IPS-NIHi7 (cell line): Measurements from ENCODE around the gene TGFB3.
"Not testable (repeated sequence)": the region's sequence is repeated elsewhere in the genome, so short reads cannot be mapped to it uniquely, and the experiment has no call there.

Source experiments
- DNase-seq: peaks from one replicate; pipeline ENCODE4 v3.0.0; 2012; ENCODE audit warnings: mixed read lengths; ENCODE audit errors: extremely low spot score

Gene TGFB3

DNA sequence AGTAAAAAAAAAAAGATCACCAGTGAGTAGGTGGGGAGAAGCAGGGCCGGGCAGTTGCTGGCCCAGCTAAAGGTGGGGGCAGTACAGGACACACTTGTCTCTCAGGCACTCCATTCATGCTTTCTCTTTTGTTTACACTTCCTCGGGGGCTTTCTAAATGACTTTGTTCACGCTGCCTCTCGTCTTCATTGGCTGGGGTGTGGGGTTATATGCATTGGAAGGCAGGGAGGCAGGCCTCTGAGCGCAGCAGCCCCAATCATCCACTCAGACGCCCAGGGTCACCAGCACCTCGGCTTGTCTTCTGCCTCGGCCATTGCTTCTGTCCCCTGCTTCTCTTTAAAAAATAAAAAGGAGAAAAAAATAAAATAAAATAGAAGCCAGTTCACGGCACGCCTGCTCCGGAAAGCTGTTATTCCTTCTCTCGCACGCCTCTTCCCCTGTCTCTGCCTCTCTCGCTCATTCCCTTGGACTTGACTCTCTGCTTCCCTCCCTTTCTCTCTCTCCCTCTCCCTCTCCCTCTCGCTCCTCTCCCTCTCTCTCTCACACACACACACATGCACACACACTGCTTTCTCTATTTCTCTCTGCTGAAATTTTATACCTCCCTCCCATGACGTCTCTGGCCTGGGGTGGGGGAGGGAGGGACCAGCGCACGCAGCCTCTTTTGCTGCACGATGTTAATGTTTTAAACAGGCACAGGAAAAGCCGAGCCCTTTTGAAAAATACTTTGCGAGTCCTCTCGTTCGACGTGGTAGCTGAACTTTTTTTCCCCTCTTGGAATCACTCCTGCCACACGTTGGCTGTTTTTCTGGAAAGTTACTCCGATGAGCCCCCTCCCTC, at the start of gene TGFB3:
TGFB3 (minus strand) TSS at position 570 of the 840 bp plus-strand sequence. CDS start 1,102 bp downstream, outside the sequence.
- peak; percentile 34 for DNase-seq

DNA sequence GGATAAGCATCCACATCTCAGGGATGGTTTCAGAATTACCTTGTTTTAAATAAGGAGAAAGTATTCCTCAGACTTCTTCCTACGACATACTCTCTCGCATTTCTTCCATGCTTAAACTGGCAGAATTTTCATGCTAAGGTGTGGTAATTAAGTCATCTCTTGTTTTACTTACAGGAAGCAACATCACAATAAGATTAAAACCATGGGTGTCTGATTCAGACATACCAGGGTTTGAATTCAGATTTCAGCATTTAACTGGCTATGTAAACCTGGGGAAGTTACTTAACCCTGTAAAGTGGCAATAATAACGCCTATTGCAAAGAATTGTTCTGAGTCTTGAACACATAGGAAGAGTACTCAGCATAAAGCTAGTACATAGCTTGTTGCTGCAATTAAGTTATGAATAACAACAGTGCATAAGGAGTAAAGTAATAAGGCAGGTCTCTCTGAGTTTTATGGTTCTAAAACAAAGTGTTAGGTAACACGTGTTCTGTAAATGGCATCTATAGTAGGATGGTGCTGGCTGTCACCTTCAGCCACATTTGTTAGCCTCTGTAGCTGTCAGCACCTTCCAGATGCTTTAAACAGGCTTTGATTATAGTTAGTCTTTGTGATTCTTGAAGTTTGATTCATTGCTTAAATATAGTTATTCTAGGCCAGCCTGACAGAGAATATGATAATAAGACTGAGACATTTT, 42.6 kb upstream of the TGFB3 start:
- no peak for DNase-seq

DNA sequence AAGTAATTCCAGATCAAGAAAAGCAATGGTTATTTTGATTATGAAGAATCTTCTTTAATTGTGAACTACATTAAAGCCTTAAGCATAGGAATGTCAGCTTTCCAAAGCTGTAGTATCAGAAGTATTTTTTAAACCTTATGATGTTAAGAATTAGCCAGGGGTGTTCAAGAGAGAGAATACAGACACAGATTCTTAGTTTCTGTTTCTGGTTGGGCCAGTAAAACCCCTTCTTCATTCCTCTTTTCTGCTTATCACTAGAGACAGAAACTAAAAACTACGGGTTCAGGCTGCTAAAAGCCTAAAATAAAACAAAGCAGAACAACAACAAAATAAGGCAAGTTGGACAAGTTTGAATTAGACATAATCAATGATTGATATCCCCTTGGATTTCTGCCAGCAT, 42.0 kb upstream of the TGFB3 start:
- no peak for DNase-seq

DNA sequence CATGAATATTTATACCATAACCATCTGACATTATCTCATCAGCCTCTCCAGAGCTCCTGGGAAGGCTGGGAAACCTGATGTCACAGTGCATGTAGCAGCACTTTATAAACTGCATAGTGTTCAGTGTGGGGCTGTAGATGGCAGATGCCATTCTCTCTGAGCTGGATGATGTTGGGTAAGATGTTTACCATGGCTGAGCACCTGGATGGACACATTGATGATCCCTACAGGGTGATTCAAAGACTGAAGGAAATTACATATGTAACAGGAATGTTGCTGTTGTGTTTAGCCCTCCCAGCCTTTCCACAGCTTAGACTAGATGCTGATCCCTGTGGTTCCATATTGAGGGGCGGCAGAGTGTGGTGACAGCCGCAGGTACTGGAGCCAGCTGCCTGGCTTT, 41.2 kb upstream of the TGFB3 start:
- DNase-seq, result no peak

GRCh38 chr14:76019676-76020075, 37.9 kb upstream of the TGFB3 start:
- no peak for DNase-seq

DNA sequence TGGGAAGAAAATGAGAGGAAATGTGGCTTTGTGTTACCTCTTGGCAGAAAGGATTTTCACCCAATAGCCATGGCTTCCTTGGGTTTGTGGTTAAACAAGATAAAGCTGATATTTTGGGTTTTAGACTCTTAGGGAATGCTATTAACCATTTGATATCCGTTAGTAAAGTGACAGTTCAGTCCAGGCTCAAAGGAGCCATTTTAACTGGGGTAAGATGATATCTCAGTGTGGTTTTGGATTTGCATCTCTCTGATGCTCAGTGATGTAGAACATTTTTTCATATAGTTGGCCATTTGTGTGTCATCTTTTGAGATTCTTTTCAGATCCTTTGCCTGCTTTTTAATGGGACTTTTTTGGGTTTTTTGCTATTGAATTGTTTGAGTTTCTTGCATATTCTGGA, 33.9 kb upstream of the TGFB3 start:
- no peak for DNase-seq

DNA sequence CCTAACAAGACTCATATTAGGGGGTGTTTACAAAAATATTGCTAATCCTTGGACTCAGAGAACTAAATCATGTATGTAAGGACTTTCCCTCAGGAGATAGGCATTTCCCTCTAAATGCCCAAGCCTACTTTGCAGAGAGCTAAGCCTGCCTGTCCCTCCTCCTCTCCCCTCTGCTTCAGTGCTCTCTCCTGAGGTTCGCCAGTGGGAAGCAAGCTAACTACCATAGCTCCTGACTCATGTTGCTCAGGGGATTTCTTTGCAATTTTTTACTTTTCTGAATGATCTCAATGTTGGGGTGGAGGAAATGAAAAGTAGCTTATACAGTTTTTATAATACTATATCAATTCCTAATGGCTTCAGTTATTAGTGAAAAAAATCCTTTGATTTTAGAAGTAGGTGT, 33.4 kb upstream of the TGFB3 start:
- DNase-seq, result no peak

- no peak for DNase-seq
Observed at GRCh38 chr14:76012354-76012753, 30.6 kb upstream of the TGFB3 start.

GRCh38 chr14:76011930-76012329, 30.1 kb upstream of the TGFB3 start:
- DNase-seq, result no peak

- not testable (repeated sequence) for DNase-seq
Observed at GRCh38 chr14:76009627-76010026, 27.8 kb upstream of the TGFB3 start.

GRCh38 chr14:76007852-76008251, 26.1 kb upstream of the TGFB3 start:
- no peak for DNase-seq

GRCh38 chr14:76007379-76007778, 25.6 kb upstream of the TGFB3 start:
- DNase-seq, result no peak

DNA sequence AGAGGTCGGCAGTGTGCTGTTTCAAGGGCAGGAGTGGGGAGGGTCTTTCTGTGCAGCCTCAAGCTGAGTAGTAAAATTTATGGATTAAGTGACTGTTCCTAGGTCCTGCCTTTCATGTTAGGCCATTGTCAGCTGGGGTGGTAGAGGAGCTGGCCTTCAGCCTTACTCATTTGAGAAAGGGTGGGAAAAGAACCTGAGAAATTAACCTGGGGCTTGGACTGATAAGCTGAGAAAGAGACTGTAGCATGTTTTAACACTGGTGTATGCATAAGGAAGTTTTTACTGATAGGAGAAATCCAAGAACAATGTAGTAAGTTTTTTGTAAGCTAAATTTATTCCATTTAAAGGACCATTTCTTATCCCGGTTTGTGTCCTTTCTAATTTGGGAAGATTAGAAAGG, 24.5 kb upstream of the TGFB3 start:
- no peak for DNase-seq

DNA sequence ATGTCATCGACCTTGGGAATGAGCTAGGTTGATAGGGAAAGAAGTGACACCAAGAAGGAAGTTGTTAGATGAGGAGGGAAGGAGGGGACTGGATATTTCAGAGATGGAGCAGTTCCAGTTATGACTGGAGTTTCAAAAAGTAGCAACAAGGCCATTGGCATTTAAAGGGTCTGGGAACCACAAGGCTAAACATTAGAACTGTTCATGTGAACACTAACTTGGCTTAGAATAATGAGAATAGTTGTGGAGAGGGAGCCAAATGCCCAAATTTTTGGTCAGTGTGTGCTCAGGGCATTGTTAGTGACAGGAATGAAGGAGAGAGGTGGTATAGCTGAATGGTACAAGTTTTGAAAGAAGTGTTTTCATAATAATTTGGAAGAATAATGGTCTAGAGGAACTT, 20.6 kb upstream of the TGFB3 start:
- DNase-seq, result no peak

DNA sequence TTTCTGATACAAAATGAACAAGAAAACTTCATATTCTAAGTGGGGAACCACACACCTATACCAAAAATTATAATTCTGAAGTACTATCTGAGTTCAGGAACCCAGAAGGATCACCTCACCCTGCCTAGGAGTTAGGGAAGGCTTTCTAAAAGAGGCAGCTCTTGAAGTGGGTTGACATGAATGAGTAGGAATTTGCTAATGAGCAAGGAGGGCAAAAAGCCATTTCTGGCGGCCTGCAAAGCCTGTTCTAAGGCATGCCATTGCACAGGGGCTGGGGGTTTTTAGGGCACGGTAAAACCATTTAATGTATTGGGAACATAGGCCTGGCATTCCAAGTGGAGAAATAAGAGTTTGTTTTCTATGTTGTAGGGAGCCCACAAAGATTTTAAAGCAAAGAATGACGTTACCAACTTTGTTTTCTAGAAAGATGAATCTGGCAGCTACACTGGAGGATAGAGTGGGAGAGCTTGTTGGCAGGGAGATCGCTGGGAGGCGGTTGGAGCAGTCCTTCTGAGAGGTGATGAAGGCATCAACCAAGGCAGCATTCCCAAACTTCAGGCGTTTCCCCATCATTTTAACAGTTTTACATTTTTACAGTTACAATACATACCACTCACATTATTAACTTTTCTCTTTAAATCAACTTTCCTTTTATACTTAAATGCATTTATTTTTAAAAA, 17.9 kb upstream of the TGFB3 start:
- no peak for DNase-seq

DNA sequence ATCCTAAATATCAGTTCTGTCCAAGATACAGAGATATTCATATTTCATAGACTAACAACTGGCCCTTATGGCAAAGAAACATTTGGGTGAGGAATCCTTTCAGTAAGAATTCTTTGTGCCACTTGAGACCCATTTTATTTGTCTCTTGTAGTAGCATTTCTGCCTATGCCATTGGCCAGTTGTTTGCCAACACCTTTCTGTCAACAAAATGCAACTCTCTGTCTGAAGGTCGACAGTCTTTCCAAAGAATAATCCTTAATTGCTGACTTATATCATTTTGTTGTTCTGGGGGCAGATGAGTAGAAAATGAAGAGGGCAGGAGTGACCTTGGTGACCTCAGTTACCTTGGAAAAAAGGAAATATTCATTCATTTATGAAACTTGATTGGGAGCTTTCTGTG, 14.7 kb upstream of the TGFB3 start:
- no peak for DNase-seq

DNA sequence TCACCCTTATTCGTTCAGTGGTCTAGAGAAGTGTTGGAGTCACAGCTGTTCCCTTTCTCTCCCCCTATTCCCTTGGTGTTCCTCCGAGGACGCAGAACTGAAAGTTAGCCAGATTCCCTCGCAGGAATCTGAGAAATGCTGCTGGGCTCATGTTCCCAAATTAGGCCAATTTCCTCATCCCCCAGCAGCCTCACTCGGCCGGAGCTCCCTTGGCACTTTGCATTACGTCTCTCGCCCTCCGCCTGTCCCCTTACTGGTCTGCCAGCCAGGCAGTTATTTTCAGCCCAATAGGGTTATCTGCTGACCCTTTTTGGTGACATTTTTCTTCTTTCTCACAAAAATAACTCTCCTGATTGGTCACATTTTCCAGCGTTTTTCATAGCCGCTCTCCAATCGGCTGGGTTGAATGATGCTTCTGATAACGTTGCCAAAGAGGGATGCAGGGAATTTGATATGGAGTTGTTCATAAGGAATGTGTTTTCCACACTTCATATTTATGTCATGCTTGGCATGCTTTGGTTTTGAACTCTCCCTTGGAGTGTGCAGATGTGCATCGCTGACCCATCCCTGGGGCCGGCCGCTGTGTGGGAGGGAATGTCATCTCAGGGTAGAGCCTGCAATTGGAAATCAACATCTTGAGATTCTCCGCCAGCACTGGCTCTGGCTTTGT, 13.7 kb upstream of the TGFB3 start:
- DNase-seq, result no peak

DNA sequence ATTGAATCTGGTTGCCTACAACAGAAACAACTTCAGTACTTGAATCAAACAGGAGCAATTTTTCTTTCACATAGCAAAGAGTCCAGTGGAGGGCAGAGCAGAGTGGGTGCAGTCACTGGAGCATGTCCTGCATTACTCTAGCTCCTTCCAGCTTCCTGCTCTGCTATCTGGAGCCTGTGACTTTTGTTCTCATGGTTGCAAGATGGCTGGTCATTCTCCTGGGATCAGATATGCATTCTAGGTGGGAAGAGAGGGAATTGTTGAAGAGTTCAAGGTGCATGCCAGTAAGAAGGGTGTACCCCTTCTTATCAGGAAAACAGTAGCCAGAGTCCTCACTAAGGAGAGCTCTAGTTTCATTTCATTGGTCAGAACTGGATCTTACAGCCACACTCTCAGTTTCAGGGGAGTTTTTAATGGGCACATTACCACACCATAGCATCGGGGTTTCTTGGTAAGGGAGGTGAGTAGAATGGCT, 11.8 kb upstream of the TGFB3 start:
- DNase-seq, result no peak

DNA sequence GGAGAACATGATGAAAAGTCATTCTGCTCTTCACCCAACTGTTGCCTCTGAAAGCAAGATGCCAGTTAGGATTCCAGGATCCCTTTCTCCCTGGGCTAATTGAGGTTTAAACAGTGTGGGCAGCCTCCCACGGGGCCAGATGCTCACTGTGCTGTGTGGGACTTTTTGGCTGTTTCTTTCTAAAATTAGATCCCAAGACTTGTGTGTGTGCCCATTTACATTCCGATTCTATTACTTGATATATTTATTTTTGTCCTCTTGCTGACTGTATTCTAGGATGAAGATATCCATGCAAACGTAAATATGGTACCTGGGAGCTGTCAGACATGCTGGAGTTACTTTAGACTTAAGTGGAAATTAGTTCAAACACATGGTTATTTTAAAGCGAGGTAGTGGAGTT, 10.0 kb upstream of the TGFB3 start:
- DNase-seq, result no peak

GRCh38 chr14:75990297-75990696, 8.5 kb upstream of the TGFB3 start:
- no peak for DNase-seq

DNA sequence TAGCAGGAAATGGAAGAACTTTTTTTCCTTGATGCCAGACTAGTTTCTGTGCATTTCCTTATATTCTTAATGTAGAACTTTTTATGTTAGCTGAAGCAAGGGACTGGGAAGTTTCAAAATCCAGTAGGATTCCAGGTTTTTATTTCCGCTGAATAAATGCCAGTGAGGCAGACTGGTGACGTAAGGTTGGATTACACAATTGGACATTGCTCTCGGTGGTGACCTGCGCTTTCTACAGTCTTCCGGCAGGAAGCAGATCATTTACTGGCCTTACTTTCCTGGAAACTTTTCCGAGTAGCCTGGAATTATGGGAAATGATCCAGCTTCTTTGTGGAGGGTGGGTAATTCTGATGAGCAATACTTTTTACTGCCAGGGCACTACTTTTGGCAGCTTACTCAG, 7.3 kb upstream of the TGFB3 start:
- no peak for DNase-seq
